Neural progenitor cell (in vitro differentiated cells): ENCODE results near the gene ZNF423. TPM values are rescaled to one million over a fixed set of nuclear protein-coding genes. Genes with fewer than 3 reads are reported as not detected.
A peak's percentile ranks its signal among the peaks of the same experiment; 100 is the strongest.

Experiments used
- DNase-seq: peaks from one replicate; pipeline ENCODE4 v3.0.0-alpha.2; 2016; ENCODE audit warnings: low spot score
- H2AFZ ChIP-seq: fragments of 200-600 bp; sonication (generic); replicated peaks from 2 replicates; pipeline ENCODE4 v1.6.1; 2016; ENCODE audit warnings: antibody characterized with exemption
- H3F3A ChIP-seq: fragments of 200-600 bp; sonication (generic); 2 replicates; pipeline ENCODE4 v1.6.1; 2016; ENCODE audit warnings: antibody characterized with exemption, low read depth
- H3K27ac ChIP-seq: fragments of 200-600 bp; sonication (generic); 2 replicates; pipeline ENCODE4 v1.5.1; 2016; ENCODE audit warnings: mild to moderate bottlenecking
- H3K27me3 ChIP-seq: fragments of 200-600 bp; sonication (generic); 2 replicates; pipeline ENCODE4 v1.6.1; 2016; ENCODE audit warnings: mild to moderate bottlenecking, moderate library complexity
- H3K36me3 ChIP-seq: fragments of 200-600 bp; sonication (generic); 2 replicates; pipeline ENCODE4 v1.5.1; 2016
- H3K4me1 ChIP-seq: fragments of 200-600 bp; sonication (generic); 2 replicates; pipeline ENCODE4 v1.6.1; 2016; ENCODE audit warnings: mixed run types
- H3K4me2 ChIP-seq: fragments of 200-600 bp; sonication (generic); 2 replicates; pipeline ENCODE4 v1.6.1; 2016
- H3K4me3 ChIP-seq: fragments of 200-600 bp; sonication (generic); 2 replicates; pipeline ENCODE4 v1.5.1; 2016
- H3K79me2 ChIP-seq: fragments of 200-600 bp; sonication (generic); 2 replicates; pipeline ENCODE4 v1.6.1; 2016; ENCODE audit warnings: low read depth
- H3K9ac ChIP-seq: fragments of 200-600 bp; sonication (generic); 2 replicates; pipeline ENCODE4 v1.6.1; 2016
- H3K9me3 ChIP-seq: fragments of 200-600 bp; sonication (generic); 2 replicates; pipeline ENCODE4 v1.5.1; 2016; ENCODE audit warnings: low read depth
- H4K20me1 ChIP-seq: fragments of 200-600 bp; sonication (generic); 2 replicates; pipeline ENCODE4 v1.6.1; 2016; ENCODE audit warnings: low read depth
- H3K27ac Mint-ChIP-seq: 3 replicates; pipeline ENCODE4 v1.8.0; 2021; ENCODE audit warnings: mixed read lengths
- H3K27me3 Mint-ChIP-seq: 2 replicates; pipeline ENCODE4 v1.8.0; 2022; ENCODE audit warnings: low read depth, mild to moderate bottlenecking, inconsistent platforms, moderate library complexity, mixed read lengths; ENCODE audit not compliant: insufficient read depth
- H3K36me3 Mint-ChIP-seq: 3 replicates; pipeline ENCODE4 v1.8.0; 2021; ENCODE audit warnings: mixed read lengths
- H3K4me1 Mint-ChIP-seq: 3 replicates; pipeline ENCODE4 v1.8.0; 2021; ENCODE audit warnings: mixed read lengths
- H3K4me3 Mint-ChIP-seq: 3 replicates; pipeline ENCODE4 v1.8.0; 2021; ENCODE audit warnings: mild to moderate bottlenecking, moderate library complexity, mixed read lengths
- H3K9me3 Mint-ChIP-seq: 3 replicates; pipeline ENCODE4 v1.8.0; 2020; ENCODE audit warnings: mixed read lengths
- CTCF ChIP-seq: fragments of 200-600 bp; sonication (generic); IDR thresholded peaks from 2 replicates; pipeline ENCODE4 v1.5.1; 2017; ENCODE audit warnings: antibody characterized with exemption, mild to moderate bottlenecking
- EZH2 ChIP-seq: fragments of 200-600 bp; sonication (generic); IDR thresholded peaks from 2 replicates; pipeline ENCODE4 v1.6.1; 2017; ENCODE audit warnings: antibody characterized with exemption, mild to moderate bottlenecking, moderate library complexity
- EZH2phosphoT487 ChIP-seq: fragments of 200-600 bp; sonication (generic); IDR thresholded peaks from 2 replicates; pipeline ENCODE4 v1.6.1; 2017; ENCODE audit warnings: antibody characterized with exemption
- total RNA-seq: library from RNA; depleted of rRNA; stranded (reverse); fragments of >200 nt; gene quantifications from 2 replicates; pipeline ENCODE4 v1.2.3, GENCODE V29; 2015; ENCODE audit warnings: low replicate concordance

The ZNF423 gene
- total RNA-seq, 1 donor from 2014 or later: 21.9 TPM

GRCh38 chr16:49730772-49731171 lies 125.1 kb downstream of the ZNF423 start:
- H3K4me1 Mint-ChIP-seq: peaks cover 29% of the 10 kb centered on the region

GRCh38 chr16:49727611-49728010 lies 128.3 kb downstream of the ZNF423 start:
- no peak overlapping the region for H3K4me3 ChIP-seq
- Mint-ChIP-seq H3K9me3 (peaks cover 22% of the 10 kb centered on the region), H3K4me3 (no peak overlapping the region), H3K27ac (no peak overlapping the region), H3K27me3 (peaks cover 3% of the 10 kb centered on the region), H3K36me3 (peaks cover 70% of the 10 kb centered on the region), H3K4me1 (peaks cover 22% of the 10 kb centered on the region)
- no peaks in the 10 kb centered on the region for H4K20me1 ChIP-seq
- H3K9me3 ChIP-seq: no peaks in the 10 kb centered on the region
- H3K27me3 ChIP-seq: no peaks in the 10 kb centered on the region
- no peaks in the 10 kb centered on the region for H3F3A ChIP-seq
- H3K27ac ChIP-seq: no peak overlapping the region
- no peak for TF ChIP-seq EZH2phosphoT487
- no peak for TF ChIP-seq CTCF
- no peak for TF ChIP-seq EZH2
- H3K9ac ChIP-seq: no peak overlapping the region
- H3K4me1 ChIP-seq: no peaks in the 10 kb centered on the region
- no peak overlapping the region for H2AFZ ChIP-seq
- peaks cover 32% of the 10 kb centered on the region for H3K79me2 ChIP-seq
- no peak overlapping the region for H3K4me2 ChIP-seq
- peaks cover 13% of the 10 kb centered on the region for H3K36me3 ChIP-seq
- no peak for DNase-seq

More at GRCh38 chr16:49730772-49731171, 125.1 kb downstream of the ZNF423 start:
- DNase-seq: no peak
- no peak overlapping the region for H3K9ac ChIP-seq
- H3K9me3 ChIP-seq: no peaks in the 10 kb centered on the region
- H3K4me3 ChIP-seq: no peak overlapping the region
- peaks cover 13% of the 10 kb centered on the region for H3K36me3 ChIP-seq
- peaks cover 38% of the 10 kb centered on the region for H3K79me2 ChIP-seq
- no peak overlapping the region for H3K27ac Mint-ChIP-seq
- H3K4me2 ChIP-seq: no peak overlapping the region
- H3K4me1 ChIP-seq: peaks cover 5% of the 10 kb centered on the region
- peaks cover 3% of the 10 kb centered on the region for H3K27me3 Mint-ChIP-seq
- H3K36me3 Mint-ChIP-seq: peaks cover 75% of the 10 kb centered on the region
- peaks cover 20% of the 10 kb centered on the region for H3K9me3 Mint-ChIP-seq
- no peaks in the 10 kb centered on the region for H3K27me3 ChIP-seq
- H3K4me3 Mint-ChIP-seq: no peak overlapping the region
- no peaks in the 10 kb centered on the region for H3F3A ChIP-seq
- H2AFZ ChIP-seq: no peak overlapping the region
- TF ChIP-seq EZH2phosphoT487: no peak
- no peak for TF ChIP-seq CTCF
- TF ChIP-seq EZH2: no peak
- H4K20me1 ChIP-seq: no peaks in the 10 kb centered on the region
- no peak overlapping the region for H3K27ac ChIP-seq

GRCh38 chr16:49726155-49726554 lies 129.8 kb downstream of the ZNF423 start:
- H3K4me2 ChIP-seq: no peak overlapping the region
- no peaks in the 10 kb centered on the region for H3F3A ChIP-seq
- no peak overlapping the region for H3K9ac ChIP-seq
- no peak overlapping the region for H3K4me3 ChIP-seq
- TF ChIP-seq EZH2phosphoT487 (no peak), EZH2 (no peak), CTCF (no peak)
- DNase-seq: no peak
- Mint-ChIP-seq H3K4me1 (peaks cover 17% of the 10 kb centered on the region), H3K27me3 (peaks cover 3% of the 10 kb centered on the region), H3K9me3 (peaks cover 20% of the 10 kb centered on the region), H3K4me3 (no peak overlapping the region), H3K27ac (peak overlapping the region; percentile 43), H3K36me3 (peaks cover 68% of the 10 kb centered on the region)
- H3K4me1 ChIP-seq: no peaks in the 10 kb centered on the region
- H4K20me1 ChIP-seq: no peaks in the 10 kb centered on the region
- H3K27ac ChIP-seq: no peak overlapping the region
- H3K9me3 ChIP-seq: no peaks in the 10 kb centered on the region
- H3K36me3 ChIP-seq: peaks cover 13% of the 10 kb centered on the region
- H2AFZ ChIP-seq: no peak overlapping the region
- no peaks in the 10 kb centered on the region for H3K27me3 ChIP-seq
- H3K79me2 ChIP-seq: peaks cover 32% of the 10 kb centered on the region
